Lung (tissue), 12 donors: ENCODE data around the gene SDK2. TPM values are rescaled to one million over a fixed set of nuclear protein-coding genes. Genes with fewer than 3 reads are reported as not detected.

Experiments used
- ATAC-seq: fragments of 200-7000 bp; cut with Tn5 transposase; one replicate; pipeline ENCODE4 v1.9.1; 2020; ENCODE audit warnings: moderate number of reproducible peaks; ENCODE audit not compliant: insufficient read depth, low FRiP score
- DNase-seq, 3 donors: peaks; one replicate each; pipeline ENCODE4 v3.0.0-alpha.2; 2013 to 2017
- H3K27ac ChIP-seq, 2 donors: one replicate each; pipeline ENCODE4 v1.5.1; 2013; ENCODE audit warnings: mild to moderate bottlenecking in 2 of 2, moderate library complexity in 2 of 2, control low read depth in 1 of 2, inconsistent platforms in 1 of 2, low read depth in 1 of 2, low read length in 1 of 2
- H3K27me3 ChIP-seq, 3 donors: one replicate each; pipeline ENCODE4 v1.5.1; 2013; ENCODE audit warnings: low read length in 2 of 3; ENCODE audit not compliant: control insufficient read depth in 3 of 3, insufficient read depth in 3 of 3
- H3K36me3 ChIP-seq, 4 donors: one replicate each; pipeline ENCODE4 v1.5.1; 2013; ENCODE audit warnings: low read length in 4 of 4, mild to moderate bottlenecking in 1 of 4, moderate library complexity in 1 of 4; ENCODE audit not compliant: control insufficient read depth in 4 of 4, insufficient read depth in 4 of 4
- H3K4me1 ChIP-seq, 5 donors: one replicate each; pipeline ENCODE4 v1.5.1; 2013; ENCODE audit warnings: low read length in 5 of 5, mild to moderate bottlenecking in 2 of 5, moderate library complexity in 1 of 5; ENCODE audit not compliant: control insufficient read depth in 5 of 5, insufficient read depth in 5 of 5
- H3K4me3 ChIP-seq: one replicate; pipeline ENCODE4 v1.5.1; 2013; ENCODE audit warnings: mild to moderate bottlenecking, control low read depth, moderate library complexity
- H3K9ac ChIP-seq, 2 donors: one replicate each; pipeline ENCODE4 v1.5.1; 2013; ENCODE audit warnings: low read length in 2 of 2, control low read depth in 1 of 2; ENCODE audit not compliant: insufficient read depth in 1 of 2
- H3K9me3 ChIP-seq, 4 donors: one replicate each; pipeline ENCODE4 v1.5.1; 2013; ENCODE audit warnings: low read length in 3 of 4, mild to moderate bottlenecking in 1 of 4, moderate library complexity in 1 of 4; ENCODE audit not compliant: control insufficient read depth in 4 of 4, insufficient read depth in 3 of 4
- WGBS, 2 donors: extraction: QIAGEN DNeasy Blood & Tissue Kit; methylation state at CpG; one replicate each; pipeline ENCODE4 v1.1.7; 2013; 5-methylcytosine and 5-hydroxymethylcytosine counted together
- polyA plus RNA-seq, 2 donors: library from polyadenylated mRNA; stranded (reverse); fragments of 200-250 nt; gene quantifications; one replicate each; pipeline ENCODE4 v1.2.1, GENCODE V29; 2013
- total RNA-seq, 2 donors: library from RNA; depleted of rRNA in 1 of 2; stranded (reverse); fragments of >200 nt in 1 of 2; gene quantifications; one replicate each; pipeline ENCODE4 v1.2.1, GENCODE V29; 2014 to 2021
- TF ChIP-seq, protein P1 (sequence below): IDR thresholded peaks from 2 replicates; pipeline ENCODE4 v1.5.1; 2012; ENCODE audit warnings: mild to moderate bottlenecking; ENCODE audit errors: control extremely low read depth, extremely low read depth
- donor health status: control.
- donor health status: control.
- donor health status: Bipolar disorder and iron deficiency.
- donor health status: healthy.
- donor health status: DM: yes; HTN: yes; CAD: no.

The SDK2 gene
- total and polyA plus RNA-seq, 4 donors = 0.91 to 41.7 (median 4.3) TPM

DNA sequence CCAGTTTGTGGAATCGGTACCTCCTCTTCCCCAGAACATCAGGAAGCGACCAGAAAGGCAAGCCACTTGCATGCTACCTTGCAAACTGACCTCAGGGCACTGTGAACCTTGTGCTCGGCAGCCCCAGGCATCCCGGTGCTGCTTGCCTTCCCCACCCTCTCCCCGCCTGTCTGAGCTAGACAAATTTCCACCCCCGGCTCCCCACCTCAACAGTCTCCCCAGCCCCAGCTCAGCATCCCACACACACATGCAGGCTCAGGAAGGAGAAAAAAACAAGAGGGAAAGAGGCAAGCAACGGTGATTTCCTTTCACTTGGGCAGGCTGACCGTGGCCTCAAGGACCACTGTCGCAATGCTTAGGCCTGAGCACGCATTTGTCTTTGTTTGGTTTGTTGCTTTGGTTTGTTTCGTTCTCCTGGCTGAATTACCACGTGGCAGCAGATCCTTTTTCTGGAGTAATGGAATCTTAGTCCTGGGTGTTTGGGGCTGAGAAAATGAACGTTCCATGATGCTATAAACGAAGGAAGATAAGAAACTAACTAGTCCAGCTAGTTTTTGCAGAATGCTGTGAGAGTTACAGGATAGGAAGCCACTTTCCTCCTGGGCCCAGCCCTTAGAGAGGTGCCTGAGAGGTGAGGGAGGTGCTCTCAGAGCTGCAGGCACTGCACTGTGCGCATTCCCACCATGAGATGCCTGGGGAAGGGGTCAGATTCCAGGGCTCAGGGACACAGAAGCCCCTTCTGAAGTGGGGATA is 27.9 kb downstream of the SDK2 start:
- H3K9me3 ChIP-seq = no peaks in the 10 kb centered on the region
- peaks cover 0 to 6% (median 0%) of the 10 kb centered on the region in 3 donors for H3K27me3 ChIP-seq
- DNase-seq (peak; percentile 50 to 63 (median 55)), ATAC-seq (no peak)
- H3K27ac ChIP-seq = no peak overlapping the region
- H3K36me3 ChIP-seq = no peaks in the 10 kb centered on the region
- H3K4me1 ChIP-seq = peaks cover 0 to 47% (median 12%) of the 10 kb centered on the region in 5 donors
- no peak overlapping the region for H3K9ac ChIP-seq
- WGBS, 2 donors = 41 to 46% methylated on average over 15 of the region's 15 CpGs
- TF ChIP-seq, protein P1, sequence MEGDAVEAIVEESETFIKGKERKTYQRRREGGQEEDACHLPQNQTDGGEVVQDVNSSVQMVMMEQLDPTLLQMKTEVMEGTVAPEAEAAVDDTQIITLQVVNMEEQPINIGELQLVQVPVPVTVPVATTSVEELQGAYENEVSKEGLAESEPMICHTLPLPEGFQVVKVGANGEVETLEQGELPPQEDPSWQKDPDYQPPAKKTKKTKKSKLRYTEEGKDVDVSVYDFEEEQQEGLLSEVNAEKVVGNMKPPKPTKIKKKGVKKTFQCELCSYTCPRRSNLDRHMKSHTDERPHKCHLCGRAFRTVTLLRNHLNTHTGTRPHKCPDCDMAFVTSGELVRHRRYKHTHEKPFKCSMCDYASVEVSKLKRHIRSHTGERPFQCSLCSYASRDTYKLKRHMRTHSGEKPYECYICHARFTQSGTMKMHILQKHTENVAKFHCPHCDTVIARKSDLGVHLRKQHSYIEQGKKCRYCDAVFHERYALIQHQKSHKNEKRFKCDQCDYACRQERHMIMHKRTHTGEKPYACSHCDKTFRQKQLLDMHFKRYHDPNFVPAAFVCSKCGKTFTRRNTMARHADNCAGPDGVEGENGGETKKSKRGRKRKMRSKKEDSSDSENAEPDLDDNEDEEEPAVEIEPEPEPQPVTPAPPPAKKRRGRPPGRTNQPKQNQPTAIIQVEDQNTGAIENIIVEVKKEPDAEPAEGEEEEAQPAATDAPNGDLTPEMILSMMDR = no peak
- no peak overlapping the region for H3K4me3 ChIP-seq

DNA sequence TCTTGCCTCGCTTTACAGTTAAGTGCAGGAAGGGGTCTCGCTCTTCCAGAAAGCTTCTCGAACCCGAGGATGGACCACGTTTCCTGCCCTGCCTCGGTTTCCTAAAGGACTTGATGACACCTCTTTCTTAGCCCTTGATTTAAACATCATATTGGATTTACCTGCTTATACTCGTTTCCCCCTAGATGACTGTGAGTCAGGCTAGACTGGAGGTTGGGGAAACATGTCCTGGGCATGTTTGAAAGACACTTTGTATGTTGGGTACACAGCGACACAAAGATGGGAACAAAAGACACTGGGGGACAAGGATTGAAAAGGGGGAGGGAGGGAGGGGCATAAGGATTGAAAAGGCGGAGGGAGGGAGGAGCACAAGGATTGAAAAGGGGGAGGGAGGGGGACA is 30.0 kb downstream of the SDK2 start:
- WGBS, 2 donors = 75 to 78% methylated on average over 8 of the region's 9 CpGs
- Histone ChIP-seq H3K4me1 (peaks cover 0 to 60% (median 12%) of the 10 kb centered on the region in 5 donors), H3K9ac (peak overlapping the region; percentile 44 to 64), H3K27me3 (peaks cover 0 to 8% (median 0%) of the 10 kb centered on the region in 3 donors), H3K36me3 (no peaks in the 10 kb centered on the region), H3K9me3 (no peaks in the 10 kb centered on the region), H3K27ac (no peak overlapping the region), H3K4me3 (no peak overlapping the region)
- no peak for ATAC-seq
- no peak for DNase-seq
- TF ChIP-seq, protein P1 = no peak

DNA sequence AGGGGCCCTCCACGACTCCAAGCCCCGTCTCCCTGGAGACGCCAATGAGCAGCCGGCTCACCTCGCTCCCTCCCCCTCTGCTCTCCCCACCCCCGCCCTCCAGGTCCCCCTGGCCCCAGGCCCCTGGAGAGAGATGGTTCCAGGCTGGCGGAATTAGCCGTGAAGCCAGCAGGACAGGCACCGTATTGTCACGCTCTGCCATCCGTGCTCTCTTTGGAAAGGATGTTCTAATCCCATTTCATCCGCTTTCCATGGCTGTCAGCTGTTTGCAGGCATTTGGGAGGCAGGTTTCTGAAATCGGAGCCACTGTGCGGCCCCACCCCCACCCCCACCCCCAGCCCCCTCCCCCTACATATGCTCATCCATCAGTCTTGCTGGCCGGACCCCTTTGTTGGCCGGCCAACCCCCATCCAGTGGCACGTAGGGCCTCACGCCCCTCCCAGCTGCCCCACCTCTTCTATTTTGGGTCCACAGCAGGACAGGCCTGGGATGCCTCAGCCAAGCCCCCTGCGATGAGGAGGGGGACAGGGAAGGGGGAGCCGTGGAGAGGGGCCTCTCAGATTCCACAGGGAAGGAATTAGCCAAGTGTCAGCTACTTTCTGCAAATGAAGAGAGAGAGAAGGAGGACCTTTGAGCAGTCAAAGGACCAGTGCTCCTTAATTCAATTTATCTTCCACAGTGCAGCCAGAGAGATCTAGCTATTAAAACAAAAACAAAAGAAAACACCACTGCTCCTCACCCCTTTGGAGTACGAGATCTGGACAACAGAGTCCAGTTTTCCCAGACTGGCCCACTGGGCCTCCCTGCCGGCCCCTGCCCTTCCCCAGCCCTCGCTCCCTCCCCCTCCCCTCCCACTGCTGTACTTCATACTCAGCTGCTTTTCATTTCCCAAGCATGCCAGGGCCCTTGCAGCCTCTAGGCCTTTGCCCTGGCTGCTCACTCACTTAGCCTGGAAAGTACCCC is 30.7 kb downstream of the SDK2 start:
- WGBS, 2 donors = 67 to 83% methylated on average over 18 to 23 of the region's 23 CpGs
- H3K9ac ChIP-seq = peak overlapping the region; percentile 44 to 64
- peaks cover 0 to 67% (median 12%) of the 10 kb centered on the region in 5 donors for H3K4me1 ChIP-seq
- TF ChIP-seq, protein P1 = no peak
- ATAC-seq (no peak), DNase-seq (peak; percentile 87 to 90 (median 88))
- no peak overlapping the region for H3K4me3 ChIP-seq
- H3K36me3 ChIP-seq = no peaks in the 10 kb centered on the region
- no peaks in the 10 kb centered on the region for H3K9me3 ChIP-seq
- H3K27ac ChIP-seq = no peak overlapping the region
- H3K27me3 ChIP-seq = peaks cover 0 to 8% (median 0%) of the 10 kb centered on the region in 3 donors
